NT2/D1 (cell line): ENCODE results near the gene STXBP2.

Experiments used
- SUZ12 ChIP-seq: IDR thresholded peaks from 2 replicates; pipeline ENCODE4 v1.6.1; 2011; ENCODE audit not compliant: insufficient read length, insufficient read depth; ENCODE audit errors: extremely low read depth
- ZNF274 ChIP-seq: IDR thresholded peaks from 2 replicates; pipeline ENCODE4 v1.6.1; 2011; ENCODE audit warnings: mild to moderate bottlenecking, low read depth, low read length

DNA sequence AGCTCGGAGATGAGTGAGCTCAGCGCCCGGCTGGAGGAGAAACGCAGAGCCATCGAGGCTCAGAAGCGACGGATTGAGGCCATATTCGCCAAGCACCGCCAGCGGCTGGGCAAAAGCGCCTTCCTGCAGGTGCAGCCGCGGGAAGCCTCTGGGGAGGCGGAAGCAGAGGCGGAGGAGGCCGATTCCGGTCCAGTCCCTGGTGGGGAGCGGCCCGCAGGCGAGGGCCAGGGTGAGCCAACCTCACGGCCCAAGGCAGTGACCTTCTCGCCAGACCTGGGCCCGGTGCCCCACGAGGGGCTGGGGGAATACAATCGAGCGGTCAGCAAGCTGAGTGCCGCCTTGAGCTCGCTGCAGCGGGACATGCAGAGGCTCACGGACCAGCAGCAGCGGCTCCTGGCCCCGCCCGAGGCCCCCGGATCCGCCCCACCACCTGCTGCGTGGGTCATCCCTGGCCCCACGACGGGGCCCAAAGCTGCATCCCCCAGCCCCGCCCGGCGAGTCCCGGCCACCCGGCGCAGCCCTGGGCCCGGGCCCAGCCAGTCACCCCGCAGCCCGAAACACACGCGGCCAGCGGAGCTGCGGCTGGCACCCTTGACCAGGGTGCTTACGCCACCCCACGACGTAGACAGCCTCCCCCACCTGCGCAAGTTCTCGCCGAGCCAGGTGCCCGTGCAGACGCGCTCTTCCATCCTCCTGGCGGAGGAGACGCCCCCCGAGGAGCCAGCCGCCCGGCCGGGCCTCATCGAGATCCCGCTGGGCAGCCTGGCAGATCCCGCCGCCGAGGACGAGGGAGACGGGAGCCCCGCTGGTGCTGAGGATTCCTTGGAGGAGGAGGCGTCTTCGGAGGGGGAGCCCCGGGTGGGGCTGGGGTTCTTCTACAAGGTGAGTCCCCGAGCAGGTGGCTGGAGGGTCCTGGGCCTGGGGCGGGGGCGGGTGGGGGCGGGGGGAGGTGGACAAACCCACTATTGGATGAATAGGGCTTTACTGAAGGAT, 24.3 kb upstream of the STXBP2 start:
- TF ChIP-seq SUZ12 (no peak), ZNF274 (no peak)
